ENCODE data around the gene RPL18A.

DNA sequence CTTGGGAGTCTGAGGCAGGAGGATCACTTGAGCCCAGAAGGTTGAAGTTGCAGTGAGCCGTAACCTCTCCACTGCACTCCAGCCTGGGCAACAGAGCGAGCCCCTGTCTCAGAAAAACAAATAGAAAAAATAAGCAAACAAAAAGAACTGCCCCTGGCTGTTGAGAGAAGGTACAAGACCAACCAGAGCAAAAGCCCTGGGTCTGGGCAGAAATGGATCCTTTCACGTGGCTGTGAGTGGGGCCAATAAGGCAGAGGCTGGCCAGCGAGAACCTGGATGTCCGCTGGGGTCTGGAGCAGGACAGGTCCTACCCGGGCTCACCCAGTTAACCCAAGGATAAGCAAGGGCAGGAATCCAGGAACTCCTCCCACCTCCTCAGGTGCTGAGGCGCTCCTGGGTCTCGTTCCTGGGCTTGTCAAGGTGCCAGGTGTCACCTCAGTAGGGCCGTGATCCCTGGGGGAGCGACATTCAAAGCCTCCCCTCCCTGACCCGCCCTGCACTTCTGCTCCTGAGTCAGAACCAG lies 7.3 kb downstream of the RPL18A start:
- TF ChIP-seq GATA2 (IDR thresholded peaks at IDR 0.05; ENCODE audit: low read depth, low read length): no peak
- TF ChIP-seq GATA3 (IDR thresholded peaks at IDR 0.05; ENCODE audit: low read depth, low read length): no peak

Measured in SH-SY5Y (cell line).